Loucy (cell line): ENCODE measurements around the gene BLID.

Experiments
- EZH2phosphoT487 ChIP-seq: fragments of 200-600 bp; IDR thresholded peaks from 2 replicates; pipeline ENCODE4 v1.6.1; 2018; ENCODE audit warnings: antibody characterized with exemption, mild to moderate bottlenecking, moderate library complexity, borderline replicate concordance
- TF ChIP-seq, protein P1 (sequence below): fragments of 200-600 bp; sonication (generic); conservative IDR thresholded peaks from 2 replicates; pipeline ENCODE4 v1.5.1; 2014; ENCODE audit warnings: mild to moderate bottlenecking, antibody characterized with exemption, low read length

DNA sequence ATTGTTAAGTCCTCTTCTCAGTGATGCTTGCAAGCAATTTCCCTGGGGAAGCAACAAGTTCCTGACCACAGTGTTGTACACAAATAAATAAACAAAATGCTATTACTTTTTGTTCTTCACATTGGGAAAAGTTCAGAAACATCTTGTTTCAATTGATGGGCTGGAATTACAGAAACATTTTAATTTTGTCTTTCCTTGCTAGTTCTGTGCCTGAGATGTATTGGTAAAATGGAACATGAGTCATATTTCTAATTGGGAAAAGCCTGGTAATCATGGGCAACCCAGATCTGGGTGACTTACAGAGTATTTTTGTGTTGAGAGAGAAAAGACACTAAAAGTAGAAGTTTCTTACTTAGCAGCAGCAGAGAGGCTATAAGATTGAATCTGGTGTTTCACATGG, 576 bp upstream of the BLID start:
- TF ChIP-seq, protein P1, sequence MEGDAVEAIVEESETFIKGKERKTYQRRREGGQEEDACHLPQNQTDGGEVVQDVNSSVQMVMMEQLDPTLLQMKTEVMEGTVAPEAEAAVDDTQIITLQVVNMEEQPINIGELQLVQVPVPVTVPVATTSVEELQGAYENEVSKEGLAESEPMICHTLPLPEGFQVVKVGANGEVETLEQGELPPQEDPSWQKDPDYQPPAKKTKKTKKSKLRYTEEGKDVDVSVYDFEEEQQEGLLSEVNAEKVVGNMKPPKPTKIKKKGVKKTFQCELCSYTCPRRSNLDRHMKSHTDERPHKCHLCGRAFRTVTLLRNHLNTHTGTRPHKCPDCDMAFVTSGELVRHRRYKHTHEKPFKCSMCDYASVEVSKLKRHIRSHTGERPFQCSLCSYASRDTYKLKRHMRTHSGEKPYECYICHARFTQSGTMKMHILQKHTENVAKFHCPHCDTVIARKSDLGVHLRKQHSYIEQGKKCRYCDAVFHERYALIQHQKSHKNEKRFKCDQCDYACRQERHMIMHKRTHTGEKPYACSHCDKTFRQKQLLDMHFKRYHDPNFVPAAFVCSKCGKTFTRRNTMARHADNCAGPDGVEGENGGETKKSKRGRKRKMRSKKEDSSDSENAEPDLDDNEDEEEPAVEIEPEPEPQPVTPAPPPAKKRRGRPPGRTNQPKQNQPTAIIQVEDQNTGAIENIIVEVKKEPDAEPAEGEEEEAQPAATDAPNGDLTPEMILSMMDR = no peak
- TF ChIP-seq EZH2phosphoT487 = no peak
